Activated naive CD4-positive, alpha-beta T cell treated with anti-CD3 and anti-CD28 coated beads, Interleukin-2, amount 50 U/mL, for 72 hours (primary cell): ENCODE results near the gene MYOG. TPM values are rescaled to one million over a fixed set of nuclear protein-coding genes. Genes with fewer than 3 reads are reported as not detected.

Source experiments
- ATAC-seq, 2 donors: fragments of 150-1000 bp; cut with Tn5 transposase; 2 replicates each; pipeline ENCODE4 v1.10.0; 2021; ENCODE audit warnings: mild to moderate bottlenecking in 2 of 2, moderate library complexity in 2 of 2
- DNase-seq, 2 donors: peaks; one replicate each; pipeline ENCODE4 v3.0.0; 2021 to 2022; ENCODE audit warnings: low spot score in 2 of 2
- H3K27ac Mint-ChIP-seq, 2 donors: one replicate each; pipeline ENCODE4 v1.8.0; 2022; ENCODE audit warnings: mild to moderate bottlenecking in 2 of 2, mixed read lengths in 2 of 2
- H3K36me3 Mint-ChIP-seq, 2 donors: one replicate each; pipeline ENCODE4 v1.8.0; 2022; ENCODE audit warnings: mixed read lengths in 2 of 2
- H3K9me3 Mint-ChIP-seq, 2 donors: one replicate each; pipeline ENCODE4 v1.8.0; 2022; ENCODE audit warnings: mixed read lengths in 2 of 2
- total RNA-seq, 2 donors: library from RNA; stranded (reverse); gene quantifications; one replicate each; pipeline ENCODE4 v1.2.3, GENCODE V29; 2022

MYOG gene
- total RNA-seq, 2 donors from 2014 or later, result not detected

DNA sequence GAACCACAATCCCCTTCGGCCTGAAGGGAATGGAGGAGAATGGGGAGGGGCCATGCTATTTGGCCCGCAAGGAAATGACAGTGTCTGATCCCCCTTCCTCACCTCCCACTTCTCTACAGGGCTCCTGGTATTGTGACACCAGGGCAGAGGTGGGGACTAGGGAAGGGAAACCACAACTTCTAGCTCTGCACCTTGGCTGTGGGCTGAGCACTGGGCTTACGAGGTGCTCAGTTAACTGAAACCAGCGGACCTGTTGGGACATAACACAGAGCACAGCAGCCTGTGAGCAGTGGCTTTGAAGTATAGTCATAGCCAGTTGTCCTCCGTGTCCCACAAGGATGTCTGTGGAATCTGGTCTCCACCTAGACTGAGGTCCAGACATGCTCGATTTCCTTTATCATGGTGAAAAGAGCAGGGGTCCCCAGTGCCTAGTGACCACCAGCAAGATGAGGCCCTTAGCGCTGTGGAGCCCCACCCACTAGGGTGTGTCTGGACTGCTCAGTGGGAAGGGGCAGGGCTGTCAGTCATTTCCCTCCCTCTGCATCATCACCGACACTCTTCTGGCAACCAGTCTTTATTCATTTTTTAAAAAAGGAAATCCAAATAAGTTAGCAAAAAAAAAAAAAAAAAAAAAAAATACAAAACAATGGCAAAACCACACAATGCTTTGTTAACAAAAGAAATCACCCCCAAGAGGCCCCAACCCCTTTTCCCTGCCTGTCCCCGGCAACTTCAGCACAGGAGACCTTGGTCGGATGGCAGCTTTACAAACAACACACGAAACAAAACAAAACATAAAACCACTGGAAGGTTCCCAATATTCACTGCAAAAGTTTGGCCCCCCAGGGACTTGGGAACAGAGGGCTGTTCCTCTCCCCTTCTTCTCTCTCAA lies 3.0 kb downstream of the MYOG start:
- no peak for ATAC-seq
- Mint-ChIP-seq H3K9me3 (no peaks in the 10 kb centered on the region), H3K36me3 (no peaks in the 10 kb centered on the region), H3K27ac (no peak overlapping the region)
- DNase-seq, result no peak

DNA sequence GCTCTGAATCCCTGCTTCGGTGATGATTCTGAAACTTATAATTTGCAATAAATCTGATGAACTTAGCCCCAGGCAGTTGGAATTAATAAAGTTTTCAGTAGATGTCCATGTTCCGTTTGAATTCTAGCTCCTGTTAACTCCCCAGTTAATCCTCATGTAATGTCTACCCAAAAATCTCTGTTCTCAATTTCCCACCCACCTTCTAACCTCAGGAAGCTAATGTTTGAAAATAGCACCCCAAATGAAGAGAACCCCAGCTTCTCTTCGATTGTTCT lies 3.6 kb downstream of the MYOG start:
- no peak for DNase-seq
- Mint-ChIP-seq H3K27ac (no peak overlapping the region), H3K36me3 (no peaks in the 10 kb centered on the region), H3K9me3 (no peaks in the 10 kb centered on the region)
- no peak for ATAC-seq

DNA sequence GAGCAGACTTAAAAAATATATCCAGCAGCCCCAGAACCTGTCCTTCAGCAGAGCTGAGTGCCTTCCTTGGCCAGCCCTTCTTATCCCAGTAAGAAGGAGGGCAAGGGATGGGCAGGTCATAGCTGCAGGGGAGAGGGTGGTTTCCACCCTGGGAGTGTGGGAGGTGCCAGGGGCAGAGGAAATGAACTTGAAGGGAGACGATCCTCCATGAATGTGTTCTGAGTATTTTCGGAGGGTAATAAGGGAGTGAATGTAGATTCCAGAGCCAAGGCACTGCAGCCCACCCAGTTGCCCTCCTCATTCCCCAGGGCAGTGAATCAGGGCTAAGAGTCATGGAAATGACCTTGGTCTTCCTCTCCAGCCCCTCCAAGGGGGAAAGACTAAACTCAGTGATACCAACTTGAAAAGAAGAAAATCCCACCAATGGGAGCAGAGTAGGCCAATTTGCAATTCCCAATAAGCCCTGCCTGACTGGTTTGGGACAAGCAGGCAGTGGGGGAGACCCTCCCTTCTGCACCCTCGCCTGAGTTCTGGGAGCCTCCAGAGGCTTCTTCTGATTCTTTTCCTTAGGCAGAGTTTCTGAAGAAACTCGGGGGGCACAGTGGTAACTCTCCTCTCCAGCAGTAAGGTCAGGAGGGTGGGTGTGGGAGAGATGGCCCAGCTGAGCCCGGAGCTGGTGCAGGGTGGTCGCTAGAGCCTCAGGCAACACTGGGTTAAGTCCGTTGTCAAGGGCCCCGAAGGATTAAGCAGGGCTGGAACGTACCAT lies 4.2 kb downstream of the MYOG start:
- ATAC-seq (no peak), DNase-seq (no peak)
- peaks cover 0 to under 1% of the 10 kb centered on the region in 2 donors for H3K36me3 Mint-ChIP-seq
- H3K9me3 Mint-ChIP-seq, result no peaks in the 10 kb centered on the region
- H3K27ac Mint-ChIP-seq, result no peak overlapping the region

DNA sequence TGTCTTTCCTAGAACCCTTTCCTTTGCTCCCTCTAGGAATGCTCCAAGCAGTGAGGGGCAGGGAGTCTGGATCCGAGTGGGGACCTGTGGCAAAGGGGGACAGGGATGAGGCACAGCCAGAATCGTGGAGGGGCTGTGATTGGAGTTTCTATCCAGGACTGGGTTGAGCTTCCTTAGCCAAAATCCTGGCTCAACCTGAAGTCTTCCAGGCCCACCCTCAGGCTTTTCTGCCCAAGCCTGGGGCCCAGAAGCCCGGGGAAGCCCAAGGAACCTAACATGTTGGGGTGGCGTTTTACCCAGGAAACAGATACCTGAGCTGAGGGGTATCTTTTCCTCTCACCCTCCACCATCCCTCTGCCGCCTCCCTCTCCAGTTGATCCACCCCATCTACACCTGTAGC lies 5.4 kb downstream of the MYOG start:
- Mint-ChIP-seq H3K36me3 (peaks cover 6 to 7% of the 10 kb centered on the region in 2 donors), H3K9me3 (no peaks in the 10 kb centered on the region)
- no peak for ATAC-seq

DNA sequence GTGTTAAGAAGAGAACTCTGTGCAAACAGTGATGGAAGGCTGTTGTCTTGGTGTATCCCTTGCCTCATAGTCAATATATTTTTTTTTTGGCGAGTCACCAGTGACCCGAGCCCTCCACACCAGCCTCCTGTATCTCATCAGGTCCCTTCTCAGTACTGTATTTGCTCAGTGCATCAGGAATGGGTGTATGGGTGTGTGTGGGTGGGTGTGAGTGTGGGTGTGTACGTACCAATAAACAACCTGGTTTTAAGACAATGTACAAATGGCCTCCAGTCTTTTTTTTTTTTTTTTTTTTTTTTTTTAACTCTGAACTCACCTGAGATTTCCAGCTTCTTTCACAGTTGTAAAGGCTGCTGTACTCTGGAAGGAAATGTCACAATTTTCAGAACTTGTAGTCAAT lies 7.3 kb downstream of the MYOG start:
- H3K9me3 Mint-ChIP-seq, result no peaks in the 10 kb centered on the region
- H3K36me3 Mint-ChIP-seq, result peaks cover 6 to 8% of the 10 kb centered on the region in 2 donors
- no peak for ATAC-seq
- DNase-seq, result no peak
- H3K27ac Mint-ChIP-seq, result no peak overlapping the region

More for the DNA sequence above, 5.4 kb downstream of the MYOG start:
- DNase-seq, result no peak
- H3K27ac Mint-ChIP-seq, result no peak overlapping the region

DNA sequence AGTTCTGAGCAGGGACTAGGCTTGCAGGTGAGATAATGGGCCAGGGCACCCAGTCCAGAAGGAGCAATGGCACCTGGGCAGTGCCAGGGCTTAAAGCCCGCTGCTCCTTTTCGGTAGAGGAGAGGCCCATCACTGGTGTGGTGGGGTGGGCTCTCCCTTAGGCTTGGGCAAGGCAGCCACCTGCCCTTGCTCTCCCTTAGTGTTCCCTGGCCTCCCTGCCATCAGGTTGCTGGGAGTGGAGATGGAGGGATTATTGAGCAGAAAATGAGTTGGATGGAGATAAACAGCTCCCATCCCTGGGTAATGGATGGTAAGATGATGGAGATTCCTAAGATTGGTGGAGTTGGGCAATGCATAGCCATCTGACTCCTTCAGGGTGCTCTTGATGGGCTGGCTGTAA lies 7.9 kb downstream of the MYOG start:
- no peak for ATAC-seq
- Mint-ChIP-seq H3K9me3 (no peaks in the 10 kb centered on the region), H3K27ac (no peak overlapping the region), H3K36me3 (peaks cover 6 to 13% of the 10 kb centered on the region in 2 donors)
- DNase-seq, result no peak

DNA sequence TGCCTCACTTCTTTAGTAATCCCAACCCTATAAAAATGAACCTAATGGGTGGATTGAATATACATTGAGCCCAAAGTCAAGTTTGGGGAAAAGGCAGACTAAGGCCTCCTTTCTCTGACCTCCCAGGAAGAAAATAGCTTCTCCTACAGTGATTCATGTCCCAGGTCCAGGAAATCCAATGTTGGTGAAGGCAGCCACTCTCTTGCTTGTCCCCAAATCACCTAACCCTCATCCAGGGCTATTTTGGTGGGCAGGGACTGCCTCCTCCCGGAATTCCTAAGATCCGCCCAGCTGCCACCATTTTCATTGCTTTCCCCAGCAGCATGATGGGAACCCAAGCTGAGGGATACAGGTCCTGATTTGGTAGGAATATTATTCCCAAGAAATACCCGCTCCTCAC lies 8.4 kb downstream of the MYOG start:
- no peaks in the 10 kb centered on the region for H3K9me3 Mint-ChIP-seq
- DNase-seq, result no peak
- no peak for ATAC-seq
- no peak overlapping the region for H3K27ac Mint-ChIP-seq
- peaks cover 6 to 19% of the 10 kb centered on the region in 2 donors for H3K36me3 Mint-ChIP-seq

DNA sequence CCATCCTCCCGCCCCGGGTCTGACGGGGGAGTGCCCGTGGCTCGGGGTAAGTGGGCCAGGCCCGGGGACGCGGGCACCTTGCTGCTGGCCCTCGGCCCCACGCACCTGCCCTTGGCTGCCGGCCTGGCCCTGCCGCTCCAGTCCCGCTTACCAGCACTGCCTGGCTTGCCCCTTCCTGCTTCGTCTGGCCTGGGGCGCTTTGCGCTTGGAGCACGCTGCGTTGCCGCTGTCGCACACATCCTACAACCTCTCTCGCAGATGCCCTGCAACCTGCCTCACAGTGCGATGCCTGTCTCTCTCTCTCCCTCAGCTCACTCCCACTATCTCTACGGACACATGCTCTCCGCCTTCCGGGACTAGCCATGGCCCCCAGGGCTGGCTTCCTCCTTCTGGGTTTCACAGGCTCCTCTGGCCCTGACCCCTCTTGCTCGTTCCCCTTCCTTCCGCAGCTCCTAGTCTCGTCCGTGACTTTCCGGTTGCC lies 9.7 kb downstream of the MYOG start:
- ATAC-seq, result peak; percentile 13 to 23

DNA sequence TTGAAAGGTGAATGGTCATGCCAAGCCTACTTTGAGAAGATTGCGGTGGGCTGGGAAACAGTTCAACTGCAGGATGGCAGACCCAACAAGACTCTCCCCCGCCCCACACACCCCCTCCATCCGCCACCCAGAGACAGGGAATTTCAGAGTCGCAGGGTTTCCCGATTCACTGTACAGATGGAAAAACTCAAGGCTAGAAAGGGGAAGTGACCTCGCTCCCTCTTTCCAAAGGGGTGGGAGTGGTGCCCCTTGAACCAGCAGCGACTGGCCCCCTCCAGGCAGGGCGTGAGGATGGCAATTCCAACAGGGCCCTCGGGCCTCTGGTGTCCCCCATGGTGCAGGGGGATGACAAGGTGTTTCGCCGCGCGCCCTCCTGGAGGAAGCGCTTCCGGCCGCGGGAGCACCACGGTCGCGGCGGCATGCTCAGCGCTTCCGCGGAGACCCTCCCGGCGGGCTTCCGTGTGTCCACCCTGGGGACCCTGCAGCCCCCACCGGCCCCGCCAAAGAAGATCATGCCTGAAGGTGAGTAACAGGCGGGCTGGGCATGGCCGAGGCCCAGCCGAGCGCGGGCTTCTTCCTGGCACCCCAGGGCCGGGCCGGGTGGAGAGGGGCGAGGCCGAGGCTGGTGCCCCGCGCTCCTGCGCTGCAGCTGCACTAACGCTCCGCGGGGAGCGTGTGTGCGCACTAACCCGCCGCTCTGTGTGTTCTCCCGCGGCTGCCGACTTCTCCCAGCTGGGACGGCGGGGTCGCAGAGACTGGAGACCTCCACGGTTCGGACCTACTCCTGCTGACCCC lies 10.4 kb downstream of the MYOG start:
- ATAC-seq, result peak; percentile 47 to 51

More for the DNA sequence above, 9.7 kb downstream of the MYOG start:
- H3K36me3 Mint-ChIP-seq, result peaks cover 6 to 24% of the 10 kb centered on the region in 2 donors
- H3K9me3 Mint-ChIP-seq, result no peaks in the 10 kb centered on the region
- no peak for DNase-seq
- peak overlapping the region in 1 of 2 donors; percentile 63 for H3K27ac Mint-ChIP-seq

DNA sequence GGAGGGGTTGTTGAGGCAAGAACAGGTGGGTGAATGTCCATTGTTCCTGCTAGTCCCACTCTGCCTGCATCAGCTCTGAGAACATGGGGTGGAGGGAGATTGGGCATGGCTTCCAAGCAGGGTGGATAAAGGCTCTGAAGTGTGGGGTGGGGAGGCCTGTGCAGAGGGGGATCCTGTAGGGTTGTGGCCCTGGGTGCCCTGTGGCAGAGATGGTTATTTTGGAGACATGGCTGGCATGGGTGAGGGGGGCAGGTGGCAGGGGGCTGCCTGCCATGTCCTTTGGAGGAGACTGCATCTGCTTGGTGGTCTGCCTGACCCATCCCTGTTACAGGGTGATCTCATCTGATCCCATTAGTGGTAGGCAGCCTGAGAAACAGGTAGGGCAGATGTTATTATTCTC lies 11.2 kb downstream of the MYOG start:
- DNase-seq (no peak), ATAC-seq (no peak)
- Mint-ChIP-seq H3K9me3 (no peaks in the 10 kb centered on the region), H3K27ac (no peak overlapping the region), H3K36me3 (peaks cover 6 to 24% of the 10 kb centered on the region in 2 donors)

More for the DNA sequence above, 10.4 kb downstream of the MYOG start:
- Mint-ChIP-seq H3K36me3 (peaks cover 6 to 24% of the 10 kb centered on the region in 2 donors), H3K27ac (no peak overlapping the region), H3K9me3 (no peaks in the 10 kb centered on the region)
- DNase-seq, result no peak

DNA sequence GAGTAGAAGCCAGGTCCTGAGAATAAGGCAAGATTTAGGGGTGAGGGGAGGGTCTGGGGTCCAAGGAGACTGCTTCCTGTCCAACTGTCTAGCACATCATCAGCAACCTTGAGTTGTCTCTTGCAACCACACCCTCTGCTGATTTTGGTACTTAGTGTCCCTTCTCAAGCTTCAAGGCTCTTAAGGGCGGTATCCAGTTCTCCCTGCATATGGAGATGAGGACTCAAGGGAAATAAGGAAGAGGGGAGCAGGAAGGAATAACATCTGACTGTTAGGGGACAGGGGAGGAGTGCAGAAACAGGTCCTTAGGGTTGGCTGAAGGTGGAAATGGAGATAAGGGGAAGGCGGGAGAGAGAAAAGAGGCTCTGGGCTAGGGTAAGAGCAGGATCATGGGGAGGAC lies 12.3 kb downstream of the MYOG start:
- ATAC-seq (no peak), DNase-seq (no peak)

DNA sequence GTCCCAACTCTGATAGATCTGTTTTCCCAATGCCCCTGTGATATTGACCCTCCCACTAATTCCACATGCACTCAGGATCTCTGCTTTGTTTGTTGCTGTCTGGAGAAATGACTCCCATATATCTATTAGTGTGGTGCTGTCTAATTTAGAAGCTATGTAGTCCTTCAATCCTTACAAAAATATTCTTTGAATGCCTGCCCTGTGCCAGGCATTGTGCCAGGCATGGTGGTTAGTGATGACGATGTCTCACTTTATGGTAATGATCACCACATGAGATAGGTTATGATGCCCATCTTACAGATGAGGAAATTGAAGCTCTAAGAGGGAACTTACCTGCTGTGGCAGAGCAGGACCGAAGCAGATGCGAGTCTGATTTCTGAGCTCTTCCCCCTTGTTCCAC lies 12.9 kb downstream of the MYOG start:
- Mint-ChIP-seq H3K9me3 (no peaks in the 10 kb centered on the region), H3K36me3 (peaks cover 6 to 24% of the 10 kb centered on the region in 2 donors), H3K27ac (no peak overlapping the region)
- DNase-seq (no peak), ATAC-seq (no peak)

More for the DNA sequence above, 12.3 kb downstream of the MYOG start:
- Mint-ChIP-seq H3K9me3 (no peaks in the 10 kb centered on the region), H3K27ac (no peak overlapping the region), H3K36me3 (peaks cover 6 to 24% of the 10 kb centered on the region in 2 donors)

DNA sequence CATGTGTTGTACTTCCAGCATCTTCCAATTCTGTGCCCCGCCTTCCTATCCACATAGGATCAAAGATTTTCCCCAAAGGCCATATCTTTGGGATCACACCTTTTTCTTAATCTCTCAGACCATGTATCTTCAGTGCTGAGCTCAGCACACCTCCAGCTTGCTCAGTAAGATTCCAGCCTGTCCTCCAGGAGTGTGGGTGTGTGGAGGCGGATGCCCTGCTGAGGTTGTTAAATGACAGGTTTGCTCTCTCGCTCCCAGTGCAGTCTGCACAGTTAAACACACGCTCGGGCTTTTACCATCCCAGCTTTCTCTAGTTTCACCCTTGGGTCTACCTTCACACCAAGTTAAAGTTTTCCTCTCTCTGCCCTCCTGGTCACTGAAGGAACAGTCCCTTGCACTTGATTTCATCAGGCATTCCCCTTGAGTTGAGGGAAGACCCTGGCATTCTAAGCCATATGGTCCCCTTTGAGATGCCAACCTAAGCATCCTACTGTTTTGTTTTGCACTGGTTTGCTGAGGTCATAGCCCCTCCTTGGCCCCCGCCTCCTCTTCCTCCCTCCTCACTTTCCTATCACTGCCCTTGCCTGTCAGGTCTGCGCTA lies 13.7 kb downstream of the MYOG start:
- H3K9me3 Mint-ChIP-seq, result no peaks in the 10 kb centered on the region
- DNase-seq (no peak), ATAC-seq (no peak)
- H3K27ac Mint-ChIP-seq, result no peak overlapping the region
- peaks cover 6 to 29% of the 10 kb centered on the region in 2 donors for H3K36me3 Mint-ChIP-seq

DNA sequence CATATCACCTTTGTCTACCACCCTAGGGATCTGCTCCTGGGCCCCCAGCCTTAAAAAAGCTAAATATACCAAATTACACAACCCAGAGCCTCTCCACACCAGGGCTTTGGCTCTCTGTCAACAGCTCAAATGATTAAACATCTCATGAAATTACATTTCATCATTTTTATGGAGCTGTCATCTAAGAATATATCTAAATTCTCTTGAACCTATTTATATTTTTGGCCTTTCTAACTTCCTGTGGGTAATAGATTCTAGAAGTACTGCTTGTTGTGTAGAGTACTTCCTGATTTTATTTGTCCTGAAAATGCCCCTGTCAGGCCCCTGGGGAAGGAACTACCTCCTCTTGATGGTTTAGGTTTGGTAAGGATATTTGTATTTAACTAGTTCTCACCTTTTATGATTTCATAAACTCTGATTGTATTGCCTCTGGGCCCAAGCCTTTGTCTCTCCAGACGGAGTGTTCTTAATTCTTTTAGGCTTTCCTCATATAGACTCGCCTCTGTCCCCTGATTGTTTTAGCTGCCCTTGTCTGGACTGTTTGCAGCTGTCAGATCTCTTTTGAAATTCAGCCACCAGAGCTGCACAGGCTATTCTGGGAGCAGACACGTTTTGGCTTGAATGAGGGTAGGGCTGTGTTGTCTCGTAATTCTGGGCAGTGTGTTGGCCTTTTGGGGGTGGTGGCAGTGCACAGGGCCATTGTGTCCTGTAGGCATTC lies 16.6 kb downstream of the MYOG start:
- no peak for DNase-seq
- Mint-ChIP-seq H3K36me3 (peaks cover 0 to 24% of the 10 kb centered on the region in 2 donors), H3K27ac (peak overlapping the region in 1 of 2 donors; percentile 47), H3K9me3 (no peaks in the 10 kb centered on the region)
- no peak for ATAC-seq

DNA sequence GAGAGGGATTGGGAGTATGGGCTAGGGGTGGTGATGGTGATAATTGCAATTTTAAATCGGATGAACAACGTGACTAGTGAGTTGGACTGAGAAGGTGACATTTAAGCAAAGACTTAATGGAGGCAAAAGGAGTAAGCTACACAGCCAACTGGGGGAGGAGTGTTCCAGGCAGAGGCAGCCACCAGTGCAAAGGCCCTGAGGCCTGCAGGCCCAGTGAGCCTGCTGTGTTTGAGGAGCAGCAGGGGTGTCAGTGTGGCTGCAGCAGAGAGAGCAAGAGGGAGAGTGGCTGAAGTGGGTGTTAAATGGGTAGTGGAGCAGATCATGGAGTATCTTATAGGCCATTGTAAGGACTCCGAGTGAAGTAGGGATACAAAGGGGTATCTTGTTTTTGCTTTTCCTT lies 18.8 kb downstream of the MYOG start:
- no peak overlapping the region for H3K27ac Mint-ChIP-seq
- ATAC-seq (no peak), DNase-seq (no peak)
- H3K9me3 Mint-ChIP-seq, result no peaks in the 10 kb centered on the region
- H3K36me3 Mint-ChIP-seq, result peaks cover 0 to 8% of the 10 kb centered on the region in 2 donors

DNA sequence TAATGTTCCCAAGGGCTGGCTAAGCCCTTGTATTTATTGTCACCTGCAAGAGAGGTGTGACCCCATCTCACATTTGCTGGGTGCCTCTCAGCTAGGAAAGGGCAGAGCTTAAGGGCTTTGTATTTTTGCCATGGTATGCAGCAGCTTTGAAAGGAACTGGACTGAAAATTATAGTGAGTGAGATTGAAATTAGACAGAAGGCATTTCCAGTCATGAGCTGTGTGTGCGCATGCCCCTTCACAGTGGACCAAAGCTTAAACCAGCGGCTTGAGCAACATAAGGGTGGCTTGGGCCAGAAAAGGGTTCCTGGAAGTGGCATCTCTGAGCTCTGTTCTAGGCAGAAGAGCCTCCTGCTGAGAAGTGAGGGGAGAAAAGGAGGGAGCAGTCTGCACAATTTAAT lies 19.8 kb downstream of the MYOG start:
- DNase-seq, result no peak
- peaks cover 0 to 6% of the 10 kb centered on the region in 2 donors for H3K36me3 Mint-ChIP-seq
- no peak overlapping the region for H3K27ac Mint-ChIP-seq
- H3K9me3 Mint-ChIP-seq, result no peaks in the 10 kb centered on the region
- no peak for ATAC-seq
